ENCODE measurements around the gene SORCS2. TPM values are rescaled to one million over a fixed set of nuclear protein-coding genes. Genes with fewer than 3 reads are reported as not detected.

SORCS2 gene
- total and polyA plus RNA-seq, 2 of the 4 experiments (the other 2 are of a cell fraction), result 0.36 to 0.62 TPM

DNA sequence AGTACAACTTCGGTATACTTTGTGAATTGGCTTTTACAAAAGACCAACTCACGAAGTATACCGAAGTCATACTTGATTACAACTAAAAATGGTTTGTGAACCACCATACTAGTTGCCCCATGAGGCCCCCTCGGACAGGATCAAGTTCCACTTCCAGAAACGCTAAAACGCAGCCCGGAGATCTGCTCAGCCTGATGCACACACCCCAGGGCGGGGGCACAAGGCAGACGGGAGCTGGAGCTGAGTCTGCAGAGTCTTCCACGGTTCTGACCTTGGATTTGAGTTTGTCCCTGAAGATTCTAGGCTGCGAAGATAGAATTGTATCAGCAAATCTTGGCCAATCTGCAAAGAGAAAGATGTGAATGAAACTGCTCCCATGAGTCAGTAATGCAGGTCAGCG, 118.1 kb downstream of the SORCS2 start:
- no peak overlapping the region for H2BK20ac ChIP-seq (ENCODE audit: low read depth, low read length)
- peak overlapping the region; percentile 15 for H2AK9ac ChIP-seq (replicated peaks; ENCODE audit: low read depth, low read length, poor library complexity)
- no peak for TF ChIP-seq SMC3 (IDR thresholded peaks at IDR 0.05; ENCODE audit: low read depth, low read length)
- no peak for TF ChIP-seq RAD21 (IDR thresholded peaks at IDR 0.05; ENCODE audit: low read length)
- TF ChIP-seq MAFK (IDR thresholded peaks at IDR 0.05; ENCODE audit: low read depth, low read length), result no peak
- no peak for TF ChIP-seq CHD1 (IDR thresholded peaks at IDR 0.05; ENCODE audit: low read depth, low read length)
- TF ChIP-seq RFX5 (IDR thresholded peaks at IDR 0.05; ENCODE audit: low read depth, low read length), result no peak
- TF ChIP-seq FOS (IDR thresholded peaks at IDR 0.05; ENCODE audit: low read depth, low read length), result no peak
- no peak overlapping the region for H3K4me2 ChIP-seq (ENCODE audit: low read depth, low read length)
- H3K36me3 ChIP-seq (ENCODE audit: control insufficient read depth, insufficient read depth, low read length), result no peaks in the 10 kb centered on the region
- no peak overlapping the region for H4K8ac ChIP-seq (ENCODE audit: low read depth in 2 of 2, low read length in 2 of 2)
- H3K23ac ChIP-seq (ENCODE audit: low read depth, low read length), result no peak overlapping the region
- no peaks in the 10 kb centered on the region for H3K4me1 ChIP-seq (ENCODE audit: control insufficient read depth, insufficient read depth, low read length)
- no peak overlapping the region for H3K27ac ChIP-seq (ENCODE audit: insufficient read depth, low read length)
- H3K56ac ChIP-seq (ENCODE audit: extremely low read depth, insufficient read depth, low read length), result no peak overlapping the region
- dilution Hi-C loops (cut with HindIII; ENCODE audit: low sequenced_read_pairs, unreplicated experiment) (no loop called here), in situ Hi-C loops (cut with MboI; ENCODE audit: low sequenced_read_pairs) (no loop called here), intact Hi-C loops (cut with micrococcal nuclease) (no loop called here)
- BruUV-seq (replicated peaks), result no TSS peak
- no peak overlapping the region for H3K14ac ChIP-seq (replicated peaks; ENCODE audit: low read depth, low read length)
- H3K18ac ChIP-seq (ENCODE audit: low read depth, low read length), result no peak overlapping the region
- POLR2A ChIA-PET (ENCODE audit: unreplicated experiment), result no interaction called here
- H3K9ac ChIP-seq (ENCODE audit: low read depth, low read length), result no peak overlapping the region
- no peak overlapping the region for H2AFZ ChIP-seq (replicated peaks; ENCODE audit: low read length, poor library complexity)
- no peak overlapping the region for H2BK15ac ChIP-seq (ENCODE audit: low read depth, low read length)
- H4K20me1 ChIP-seq (ENCODE audit: insufficient read depth, low read length), result no peaks in the 10 kb centered on the region
- no peak overlapping the region for H4K5ac ChIP-seq (ENCODE audit: low read depth, low read length)
- 45% methylated on average over 3 of the region's 12 CpGs; no CpG with 5 or more reads in 1 of the 2 experiments for WGBS, 2 experiments (ENCODE audit: extremely low coverage in 2 of 2, insufficient read length in 1 of 2)
- H2BK5ac ChIP-seq (ENCODE audit: low read depth, low read length, poor library complexity, severe bottlenecking), result no peak overlapping the region
- DNase-seq (no peak), ATAC-seq (ENCODE audit: low read depth) (no peak)
- no peak overlapping the region for H3K4ac ChIP-seq (ENCODE audit: low read depth, low read length)
- H3K27me3 ChIP-seq (ENCODE audit: control insufficient read depth, insufficient read depth, low read length), result peaks cover 58% of the 10 kb centered on the region
- no peak overlapping the region for H3K4me3 ChIP-seq (ENCODE audit: insufficient read depth, low read depth, low read length)
- H3K79me1 ChIP-seq (ENCODE audit: low read depth in 1 of 2, low read length in 2 of 2), result no peaks in the 10 kb centered on the region
- peaks cover 4% of the 10 kb centered on the region; the same call in 1 of the 2 replicates for H3K9me1 ChIP-seq (ENCODE audit: insufficient read depth, low read length)
- CTCF ChIA-PET, result no interaction called here
- H4K91ac ChIP-seq (ENCODE audit: insufficient read depth, low read depth, low read length), result no peak overlapping the region
- H2AK5ac ChIP-seq (ENCODE audit: low read depth, low read length), result no peak overlapping the region
- H3K9me3 ChIP-seq (ENCODE audit: control insufficient read depth, insufficient read depth, low read length), result no peaks in the 10 kb centered on the region
- H2BK120ac ChIP-seq (ENCODE audit: low read depth, low read length), result no peak overlapping the region
